Measurements from ENCODE around the gene SETD1A.

GRCh38 chr16:30992276-30992780, 34.8 kb downstream of the SETD1A start:
- TF ChIP-seq CTCF (IDR thresholded peaks at IDR 0.05; ENCODE audit: low read depth, low read length) (no peak), EZH2phosphoT487 (IDR thresholded peaks at IDR 0.05; ENCODE audit: low read depth) (no peak)
